Measurements from ENCODE around the gene PTPRF. TPM values are rescaled to one million over a fixed set of nuclear protein-coding genes. Genes with fewer than 3 reads are reported as not detected.

Gene PTPRF
- total RNA-seq, 2 experiments from 2014 or later, result 0.37 to 0.42 TPM

- no peaks in the 10 kb centered on the region for H3K9me3 Mint-ChIP-seq
- peaks cover 7% of the 10 kb centered on the region for H3K4me1 Mint-ChIP-seq
- H3K27ac Mint-ChIP-seq, result no peak overlapping the region
- DNase-seq, result no peak
- H3K36me3 Mint-ChIP-seq (ENCODE audit: low read depth), result no peaks in the 10 kb centered on the region
- ChIA-PET CTCF (no interaction called here), POLR2A (no interaction called here)
- no peak overlapping the region for H3K4me3 Mint-ChIP-seq
- H3K27me3 Mint-ChIP-seq, result no peaks in the 10 kb centered on the region
These were observed 56.3 kb downstream of the PTPRF start for GRCh38 chr1:43587001-43587400.

GRCh38 chr1:43587594-43587993 lies 56.9 kb downstream of the PTPRF start:
- Mint-ChIP-seq H3K4me1 (peaks cover 4% of the 10 kb centered on the region), H3K27ac (no peak overlapping the region), H3K36me3 (ENCODE audit: low read depth) (no peaks in the 10 kb centered on the region), H3K27me3 (no peaks in the 10 kb centered on the region), H3K4me3 (no peak overlapping the region), H3K9me3 (no peaks in the 10 kb centered on the region)
- POLR2A ChIA-PET, result no interaction called here
- CTCF ChIA-PET, result no interaction called here
- no peak for DNase-seq

- Mint-ChIP-seq H3K9me3 (no peaks in the 10 kb centered on the region), H3K36me3 (ENCODE audit: low read depth) (no peaks in the 10 kb centered on the region), H3K27me3 (no peaks in the 10 kb centered on the region), H3K4me3 (no peak overlapping the region), H3K4me1 (no peaks in the 10 kb centered on the region), H3K27ac (no peak overlapping the region)
- ChIA-PET POLR2A (no interaction called here), CTCF (no interaction called here)
- no peak for DNase-seq
These were observed 57.9 kb downstream of the PTPRF start for GRCh38 chr1:43588592-43588991.

- Mint-ChIP-seq H3K27ac (no peak overlapping the region), H3K36me3 (ENCODE audit: low read depth) (no peaks in the 10 kb centered on the region), H3K4me1 (no peaks in the 10 kb centered on the region), H3K27me3 (no peaks in the 10 kb centered on the region), H3K4me3 (no peak overlapping the region), H3K9me3 (no peaks in the 10 kb centered on the region)
- DNase-seq, result no peak
- ChIA-PET POLR2A (interaction anchor here (0.6 kb wide), 1 partner anchor 766 kb away, joined by 3 read pairs; no protein-coding TSS in a partner anchor), CTCF (interaction anchor here (0.6 kb wide), 1 partner anchor 347 kb away, joined by 3 read pairs; no protein-coding TSS in a partner anchor)
These were observed 59.8 kb downstream of the PTPRF start for GRCh38 chr1:43590388-43590925.

- no peak for DNase-seq
- CTCF ChIA-PET, result no interaction called here
- Mint-ChIP-seq H3K4me3 (no peak overlapping the region), H3K36me3 (ENCODE audit: low read depth) (no peaks in the 10 kb centered on the region), H3K27me3 (no peaks in the 10 kb centered on the region), H3K4me1 (no peaks in the 10 kb centered on the region), H3K27ac (no peak overlapping the region), H3K9me3 (no peaks in the 10 kb centered on the region)
- POLR2A ChIA-PET, result no interaction called here
These were observed 60.5 kb downstream of the PTPRF start for GRCh38 chr1:43591181-43591580.

- Mint-ChIP-seq H3K9me3 (no peaks in the 10 kb centered on the region), H3K27me3 (no peaks in the 10 kb centered on the region), H3K4me3 (no peak overlapping the region), H3K36me3 (ENCODE audit: low read depth) (no peaks in the 10 kb centered on the region), H3K4me1 (no peaks in the 10 kb centered on the region), H3K27ac (no peak overlapping the region)
- no peak for DNase-seq
- ChIA-PET POLR2A (no interaction called here), CTCF (no interaction called here)
These were observed 61.5 kb downstream of the PTPRF start for GRCh38 chr1:43592051-43592665.

GRCh38 chr1:43592974-43593683 lies 62.4 kb downstream of the PTPRF start:
- Mint-ChIP-seq H3K4me3 (no peak overlapping the region), H3K9me3 (no peaks in the 10 kb centered on the region), H3K27ac (no peak overlapping the region), H3K4me1 (no peaks in the 10 kb centered on the region), H3K27me3 (no peaks in the 10 kb centered on the region), H3K36me3 (ENCODE audit: low read depth) (no peaks in the 10 kb centered on the region)
- no peak for DNase-seq
- POLR2A ChIA-PET, result no interaction called here
- CTCF ChIA-PET, result no interaction called here

- Mint-ChIP-seq H3K36me3 (ENCODE audit: low read depth) (no peaks in the 10 kb centered on the region), H3K4me1 (no peaks in the 10 kb centered on the region), H3K4me3 (no peak overlapping the region), H3K9me3 (no peaks in the 10 kb centered on the region), H3K27me3 (no peaks in the 10 kb centered on the region), H3K27ac (no peak overlapping the region)
- ChIA-PET POLR2A (no interaction called here), CTCF (no interaction called here)
- DNase-seq, result no peak
These were observed 65.9 kb downstream of the PTPRF start for GRCh38 chr1:43596579-43596978.

GRCh38 chr1:43597028-43597427 lies 66.3 kb downstream of the PTPRF start:
- ChIA-PET CTCF (no interaction called here), POLR2A (no interaction called here)
- Mint-ChIP-seq H3K4me3 (no peak overlapping the region), H3K4me1 (no peaks in the 10 kb centered on the region), H3K27me3 (no peaks in the 10 kb centered on the region), H3K27ac (no peak overlapping the region), H3K9me3 (no peaks in the 10 kb centered on the region), H3K36me3 (ENCODE audit: low read depth) (no peaks in the 10 kb centered on the region)
- DNase-seq, result no peak

- Mint-ChIP-seq H3K27ac (no peak overlapping the region), H3K9me3 (no peaks in the 10 kb centered on the region), H3K4me1 (no peaks in the 10 kb centered on the region), H3K36me3 (ENCODE audit: low read depth) (no peaks in the 10 kb centered on the region), H3K27me3 (no peaks in the 10 kb centered on the region), H3K4me3 (no peak overlapping the region)
- CTCF ChIA-PET, result no interaction called here
- POLR2A ChIA-PET, result no interaction called here
- no peak for DNase-seq
These were observed 67.0 kb downstream of the PTPRF start for GRCh38 chr1:43597721-43598120.

- CTCF ChIA-PET, result no interaction called here
- POLR2A ChIA-PET, result no interaction called here
- H3K27ac Mint-ChIP-seq, result no peak overlapping the region
- no peak for DNase-seq
- H3K9me3 Mint-ChIP-seq, result no peaks in the 10 kb centered on the region
- no peak overlapping the region for H3K4me3 Mint-ChIP-seq
- no peaks in the 10 kb centered on the region for H3K4me1 Mint-ChIP-seq
- H3K36me3 Mint-ChIP-seq (ENCODE audit: low read depth), result no peaks in the 10 kb centered on the region
- H3K27me3 Mint-ChIP-seq, result no peaks in the 10 kb centered on the region
These were observed 67.9 kb downstream of the PTPRF start for GRCh38 chr1:43598622-43599021.

- H3K27me3 Mint-ChIP-seq, result no peaks in the 10 kb centered on the region
- H3K27ac Mint-ChIP-seq, result no peak overlapping the region
- H3K36me3 Mint-ChIP-seq (ENCODE audit: low read depth), result no peaks in the 10 kb centered on the region
- no peak for DNase-seq
- no peaks in the 10 kb centered on the region for H3K9me3 Mint-ChIP-seq
- ChIA-PET POLR2A (interaction anchor here (0.5 kb wide), 1 partner anchor 54 kb away, joined by 3 read pairs; no protein-coding TSS in a partner anchor), CTCF (interaction anchor here (0.9 kb wide), 1 partner anchor 66 kb away, joined by 3 read pairs; no protein-coding TSS in a partner anchor)
- no peaks in the 10 kb centered on the region for H3K4me1 Mint-ChIP-seq
- no peak overlapping the region for H3K4me3 Mint-ChIP-seq
These were observed 69.6 kb downstream of the PTPRF start for GRCh38 chr1:43600033-43601020.

GRCh38 chr1:43602990-43603389 lies 72.3 kb downstream of the PTPRF start:
- Mint-ChIP-seq H3K4me1 (no peaks in the 10 kb centered on the region), H3K27me3 (no peaks in the 10 kb centered on the region), H3K36me3 (ENCODE audit: low read depth) (no peaks in the 10 kb centered on the region)

More at GRCh38 chr1:43602990-43603389, 72.3 kb downstream of the PTPRF start:
- no peak overlapping the region for H3K4me3 Mint-ChIP-seq
- H3K9me3 Mint-ChIP-seq, result no peaks in the 10 kb centered on the region
- CTCF ChIA-PET, result no interaction called here
- POLR2A ChIA-PET, result no interaction called here
- no peak for DNase-seq
- no peak overlapping the region for H3K27ac Mint-ChIP-seq
